HEK293 (cell line): ENCODE data around the gene ZCCHC13.

Experiments
- CTCF ChIA-PET: fragments of 350-600 bp; formaldehyde crosslinking; extraction: SDS; loops from one replicate; lab custom pipeline; 2021; ENCODE audit warnings: antibody characterized with exemption; lab: Yijun Ruan, JAX
- POLR2A ChIA-PET: fragments of 300-600 bp; formaldehyde crosslinking; extraction: SDS; loops from one replicate; lab custom pipeline; 2020; ENCODE audit warnings: antibody characterized with exemption, inconsistent platforms; lab: Yijun Ruan, JAX
- H3K27ac ChIP-seq: fragments of 200-500 bp; sonication (Bioruptor generic); 2 replicates; pipeline ENCODE4 v1.5.1; 2014; ENCODE audit warnings: low read depth, low read length, control low read depth, inconsistent platforms; ENCODE audit errors: extremely low read depth
- H3K36me3 ChIP-seq, 2 experiments: fragments of 200-500 bp in 1 of 2; sonication (Bioruptor generic) in 1 of 2; 1 replicate in 1 of 2; 2 replicates in 1 of 2; pipeline ENCODE4 v1.5.1; 2014 to 2017; ENCODE audit warnings: inconsistent platforms in 2 of 2, low read length in 2 of 2; ENCODE audit not compliant: control insufficient read depth in 2 of 2, insufficient read depth in 1 of 2
- H3K4me1 ChIP-seq: fragments of 200-500 bp; sonication (Bioruptor generic); 2 replicates; pipeline ENCODE4 v1.5.1; 2014; ENCODE audit warnings: mild to moderate bottlenecking, low read length, inconsistent platforms; ENCODE audit not compliant: control insufficient read depth, insufficient read depth
- H3K4me3 ChIP-seq: 2 replicates; pipeline ENCODE4 v1.5.1; 2011; ENCODE audit warnings: low read depth, mild to moderate bottlenecking, control low read depth, low read length, moderate library complexity
- H3K9me3 ChIP-seq: fragments of 200-500 bp; sonication (Bioruptor generic); 2 replicates; pipeline ENCODE4 v1.5.1; 2014; ENCODE audit warnings: low read depth, low read length, inconsistent platforms; ENCODE audit not compliant: control insufficient read depth, insufficient read depth
- GLIS1 ChIP-seq: fragments of 450-650 bp; formaldehyde crosslinking; IDR thresholded peaks from 2 replicates; pipeline ENCODE4 v1.5.1; 2016; ENCODE audit warnings: missing biosample characterization, missing genetic modification characterization
- HOXA7 ChIP-seq: sonication (generic); formaldehyde crosslinking; IDR thresholded peaks from 2 replicates; pipeline ENCODE4 v1.8.1; 2022; ENCODE audit warnings: missing genetic modification reagents, borderline replicate concordance
- SP7 ChIP-seq: fragments of 450-650 bp; formaldehyde crosslinking; IDR thresholded peaks from 2 replicates; pipeline ENCODE4 v1.5.1; 2016; ENCODE audit warnings: missing biosample characterization, missing genetic modification characterization
- TCF7L2 ChIP-seq: IDR thresholded peaks from 2 replicates; pipeline ENCODE4 v1.6.1; 2011; ENCODE audit warnings: low read depth, mild to moderate bottlenecking, inconsistent platforms, low read length, moderate library complexity, borderline replicate concordance
- TRIM28 ChIP-seq: IDR thresholded peaks from 2 replicates; pipeline ENCODE4 v1.6.1; 2011; ENCODE audit warnings: low read length, control low read depth, borderline replicate concordance
- ZBTB7A ChIP-seq: fragments of 450-650 bp; formaldehyde crosslinking; IDR thresholded peaks from 2 replicates; pipeline ENCODE4 v1.5.1; 2016; ENCODE audit warnings: low read depth, missing biosample characterization, missing genetic modification characterization
- ZFP69B ChIP-seq: fragments of 450-650 bp; formaldehyde crosslinking; IDR thresholded peaks from 2 replicates; pipeline ENCODE4 v1.5.1; 2016; ENCODE audit warnings: missing biosample characterization, missing genetic modification characterization
- ZNF157 ChIP-seq: fragments of 450-650 bp; formaldehyde crosslinking; IDR thresholded peaks from 2 replicates; pipeline ENCODE4 v1.5.1; 2016; ENCODE audit warnings: missing biosample characterization, missing genetic modification characterization
- ZNF175 ChIP-seq: fragments of 450-650 bp; formaldehyde crosslinking; IDR thresholded peaks from 2 replicates; pipeline ENCODE4 v1.5.1; 2016; ENCODE audit warnings: missing biosample characterization, missing genetic modification characterization
- ZNF19 ChIP-seq: fragments of 450-650 bp; formaldehyde crosslinking; IDR thresholded peaks from 2 replicates; pipeline ENCODE4; 2016; ENCODE audit warnings: missing biosample characterization, missing genetic modification characterization, low read depth
- ZNF311 ChIP-seq: fragments of 450-650 bp; formaldehyde crosslinking; IDR thresholded peaks from 2 replicates; pipeline ENCODE4 v1.5.1; 2017; ENCODE audit warnings: missing biosample characterization, missing genetic modification characterization, borderline replicate concordance
- ZNF391 ChIP-seq: fragments of 450-650 bp; formaldehyde crosslinking; IDR thresholded peaks from 2 replicates; pipeline ENCODE4 v1.5.1; 2016; ENCODE audit warnings: low read depth, missing biosample characterization, missing genetic modification characterization, borderline replicate concordance
- ZNF600 ChIP-seq: fragments of 450-650 bp; formaldehyde crosslinking; IDR thresholded peaks from 2 replicates; pipeline ENCODE4 v1.5.1; 2016; ENCODE audit warnings: missing biosample characterization, missing genetic modification characterization
- ZNF610 ChIP-seq: fragments of 450-650 bp; formaldehyde crosslinking; IDR thresholded peaks from 2 replicates; pipeline ENCODE4 v1.5.1; 2016; ENCODE audit warnings: missing biosample characterization, missing genetic modification characterization, borderline replicate concordance
- ZNF660 ChIP-seq: fragments of 450-650 bp; IDR thresholded peaks from 2 replicates; pipeline ENCODE4 v1.5.1; 2018; ENCODE audit warnings: missing biosample characterization, mild to moderate bottlenecking, missing genetic modification characterization
- TF ChIP-seq, protein P1 (sequence below): fragments of 450-650 bp; formaldehyde crosslinking; IDR thresholded peaks from 2 replicates; pipeline ENCODE4; 2016; ENCODE audit warnings: missing biosample characterization, missing genetic modification characterization
- TF ChIP-seq, protein P2 (sequence below): fragments of 450-650 bp; formaldehyde crosslinking; IDR thresholded peaks from 2 replicates; pipeline ENCODE4 v1.5.1; 2016; ENCODE audit warnings: missing biosample characterization, missing genetic modification characterization
- TF ChIP-seq, protein P3 (sequence below): fragments of 450-650 bp; formaldehyde crosslinking; IDR thresholded peaks from 2 replicates; pipeline ENCODE4 v1.5.1; 2016; ENCODE audit warnings: missing biosample characterization, missing genetic modification characterization
- TF ChIP-seq, protein P4 (sequence below): fragments of 450-650 bp; IDR thresholded peaks from 2 replicates; pipeline ENCODE4 v1.5.1; 2018; ENCODE audit warnings: missing biosample characterization, missing genetic modification characterization

ZCCHC13 gene

DNA sequence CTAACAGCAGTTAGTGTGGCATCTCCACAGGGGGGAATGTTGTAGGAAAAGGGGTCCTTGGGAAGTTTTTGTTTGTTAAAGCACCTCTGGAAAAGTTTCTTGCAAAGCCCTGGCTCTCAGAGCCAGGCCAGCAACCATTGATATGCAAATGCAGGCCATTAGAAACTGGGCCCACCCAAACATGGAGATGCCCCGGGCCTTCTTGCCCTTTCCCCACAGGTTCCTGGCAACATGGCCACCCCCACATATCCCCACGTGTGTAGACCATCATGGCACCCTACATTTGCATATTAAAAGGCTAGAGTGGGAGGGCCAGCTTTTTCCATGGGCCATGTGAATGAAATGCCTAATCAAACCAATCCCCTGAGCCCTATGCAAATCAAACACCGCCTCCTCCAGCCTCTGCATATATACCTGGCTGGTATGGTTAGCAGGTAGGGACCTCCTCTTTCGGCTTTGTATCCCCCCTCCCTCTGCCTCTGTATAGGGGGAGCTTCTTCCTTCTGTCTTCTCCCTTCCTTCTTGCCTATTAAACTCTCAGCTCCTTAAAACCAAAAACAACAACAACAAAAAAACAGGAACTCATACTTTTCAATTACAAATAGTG lies 44.0 kb upstream of the ZCCHC13 start:
- no peak overlapping the region for H3K4me3 ChIP-seq
- POLR2A ChIA-PET: no interaction called here
- CTCF ChIA-PET: no interaction called here

DNA sequence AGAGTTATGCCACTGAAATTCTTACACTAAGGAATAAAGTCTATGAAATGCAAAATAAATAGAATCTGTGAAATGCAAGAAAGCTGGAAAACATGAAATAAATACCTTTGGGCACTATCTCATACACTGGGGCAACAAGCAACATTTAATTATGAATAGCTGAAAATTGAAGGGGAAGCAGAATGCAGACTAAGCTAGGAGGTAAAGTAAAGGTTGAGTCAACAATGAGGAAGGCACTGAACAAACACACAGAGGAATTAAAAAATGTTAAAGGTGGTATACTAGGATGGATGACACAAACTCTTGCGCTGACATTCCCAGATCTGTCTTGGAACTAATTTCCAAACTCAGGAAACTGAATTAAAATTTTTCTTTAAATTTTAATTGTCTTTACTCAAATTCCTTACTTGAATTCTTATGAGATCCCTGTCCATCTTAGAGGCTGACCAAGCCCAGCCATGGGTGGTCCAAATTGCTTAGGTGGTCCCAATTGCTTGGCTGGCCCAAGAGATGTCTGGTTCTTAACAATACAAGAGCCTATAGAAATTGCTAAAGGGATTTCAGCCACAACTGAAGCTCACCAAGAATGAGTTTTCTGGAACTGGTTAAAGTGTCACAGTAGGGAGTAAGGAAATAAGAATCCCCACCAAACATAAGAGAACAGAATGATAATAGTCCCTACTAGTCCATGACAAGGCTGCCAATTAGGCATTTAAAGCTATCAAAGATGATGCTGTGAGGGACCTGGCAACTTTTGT lies 41.3 kb upstream of the ZCCHC13 start:
- TF ChIP-seq GLIS1 (tag by site-specific recombination) (peak; percentile 35; the same call in 1 of the 2 replicates), ZNF157 (tag by site-specific recombination) (no peak)
- CTCF ChIA-PET: interaction anchor here (0.6 kb wide), 1 partner anchor 64 kb away, joined by 3 read pairs; no protein-coding TSS in a partner anchor
- Histone ChIP-seq H3K4me3 (no peak overlapping the region), H3K36me3 (peaks cover 14 to 33% of the 10 kb centered on the region in 2 experiments), H3K9me3 (no peaks in the 10 kb centered on the region), H3K27ac (no peak overlapping the region), H3K4me1 (no peaks in the 10 kb centered on the region)
- POLR2A ChIA-PET: no interaction called here

More for the DNA sequence above, 44.0 kb upstream of the ZCCHC13 start:
- Histone ChIP-seq H3K27ac (no peak overlapping the region), H3K4me1 (no peaks in the 10 kb centered on the region), H3K36me3 (peaks cover 11 to 53% of the 10 kb centered on the region in 2 experiments)
- no peak for TF ChIP-seq SP7
- TF ChIP-seq ZNF610: no peak
- TF ChIP-seq ZNF175 (tag by site-specific recombination): no peak
- TF ChIP-seq ZNF600 (tag by site-specific recombination): no peak
- no peak for TF ChIP-seq ZNF19 (tag by site-specific recombination)
- no peak for TF ChIP-seq ZNF391 (tag by site-specific recombination)
- TF ChIP-seq ZBTB7A (tag by site-specific recombination): no peak
- TF ChIP-seq ZFP69B (tag by site-specific recombination): no peak
- no peak for TF ChIP-seq ZNF311 (tag by site-specific recombination)
- TF ChIP-seq, protein P1, sequence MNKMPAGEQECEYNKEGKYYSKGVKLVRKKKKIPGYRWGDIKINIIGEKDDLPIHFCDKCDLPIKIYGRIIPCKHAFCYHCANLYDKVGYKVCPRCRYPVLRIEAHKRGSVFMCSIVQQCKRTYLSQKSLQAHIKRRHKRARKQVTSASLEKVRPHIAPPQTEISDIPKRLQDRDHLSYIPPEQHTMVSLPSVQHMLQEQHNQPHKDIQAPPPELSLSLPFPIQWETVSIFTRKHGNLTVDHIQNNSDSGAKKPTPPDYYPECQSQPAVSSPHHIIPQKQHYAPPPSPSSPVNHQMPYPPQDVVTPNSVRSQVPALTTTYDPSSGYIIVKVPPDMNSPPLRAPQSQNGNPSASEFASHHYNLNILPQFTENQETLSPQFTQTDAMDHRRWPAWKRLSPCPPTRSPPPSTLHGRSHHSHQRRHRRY (tag by site-specific recombination): no peak
- no peak for TF ChIP-seq TCF7L2
- no peak for TF ChIP-seq ZNF157 (tag by site-specific recombination)
- TF ChIP-seq, protein P2, sequence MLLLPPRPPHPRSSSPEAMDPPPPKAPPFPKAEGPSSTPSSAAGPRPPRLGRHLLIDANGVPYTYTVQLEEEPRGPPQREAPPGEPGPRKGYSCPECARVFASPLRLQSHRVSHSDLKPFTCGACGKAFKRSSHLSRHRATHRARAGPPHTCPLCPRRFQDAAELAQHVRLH (tag by site-specific recombination): no peak
- TF ChIP-seq, protein P3, sequence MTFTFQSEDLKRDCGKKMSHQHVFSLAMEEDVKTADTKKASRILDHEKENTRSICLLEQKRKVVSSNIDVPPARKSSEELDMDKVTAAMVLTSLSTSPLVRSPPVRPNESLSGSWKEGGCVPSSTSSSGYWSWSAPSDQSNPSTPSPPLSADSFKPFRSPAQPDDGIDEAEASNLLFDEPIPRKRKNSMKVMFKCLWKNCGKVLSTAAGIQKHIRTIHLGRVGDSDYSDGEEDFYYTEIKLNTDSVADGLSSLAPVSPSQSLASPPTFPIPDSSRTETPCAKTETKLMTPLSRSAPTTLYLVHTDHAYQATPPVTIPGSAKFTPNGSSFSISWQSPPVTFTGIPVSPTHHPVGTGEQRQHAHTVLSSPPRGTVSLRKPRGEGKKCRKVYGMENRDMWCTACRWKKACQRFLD: no peak
- no peak for TF ChIP-seq TRIM28
- TF ChIP-seq ZNF660 (tag by site-specific recombination): no peak
- TF ChIP-seq, protein P4, sequence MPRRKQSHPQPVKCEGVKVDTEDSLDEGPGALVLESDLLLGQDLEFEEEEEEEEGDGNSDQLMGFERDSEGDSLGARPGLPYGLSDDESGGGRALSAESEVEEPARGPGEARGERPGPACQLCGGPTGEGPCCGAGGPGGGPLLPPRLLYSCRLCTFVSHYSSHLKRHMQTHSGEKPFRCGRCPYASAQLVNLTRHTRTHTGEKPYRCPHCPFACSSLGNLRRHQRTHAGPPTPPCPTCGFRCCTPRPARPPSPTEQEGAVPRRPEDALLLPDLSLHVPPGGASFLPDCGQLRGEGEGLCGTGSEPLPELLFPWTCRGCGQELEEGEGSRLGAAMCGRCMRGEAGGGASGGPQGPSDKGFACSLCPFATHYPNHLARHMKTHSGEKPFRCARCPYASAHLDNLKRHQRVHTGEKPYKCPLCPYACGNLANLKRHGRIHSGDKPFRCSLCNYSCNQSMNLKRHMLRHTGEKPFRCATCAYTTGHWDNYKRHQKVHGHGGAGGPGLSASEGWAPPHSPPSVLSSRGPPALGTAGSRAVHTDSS (tag by site-specific recombination): no peak
- no peak for TF ChIP-seq HOXA7 (CRISPR knock-in tag)
- TF ChIP-seq, all 188 proteins: peak for 0
- H3K9me3 ChIP-seq: no peaks in the 10 kb centered on the region
